Lung microvascular endothelial cell (primary cell): ENCODE data around the gene H6PD. TPM values are rescaled to one million over a fixed set of nuclear protein-coding genes. Genes with fewer than 3 reads are reported as not detected.

Experiments
- DNase-seq, 2 donors: peaks; one replicate each; pipeline versions ENCODE4 v3.0.0 to v3.0.0-alpha.2; 2010; ENCODE audit warnings: low read depth in 2 of 2
- total RNA-seq: library from RNA; depleted of rRNA; stranded (reverse); fragments of >200 nt; gene quantifications from 2 replicates; pipeline ENCODE4 v1.2.1, GENCODE V29; 2014

Gene H6PD
- total RNA-seq, 1 donor from 2014 or later = 12.3 TPM

- DNase-seq = no peak
These were observed 19.0 kb downstream of the H6PD start for GRCh38 chr1:9253453-9254105.

DNA sequence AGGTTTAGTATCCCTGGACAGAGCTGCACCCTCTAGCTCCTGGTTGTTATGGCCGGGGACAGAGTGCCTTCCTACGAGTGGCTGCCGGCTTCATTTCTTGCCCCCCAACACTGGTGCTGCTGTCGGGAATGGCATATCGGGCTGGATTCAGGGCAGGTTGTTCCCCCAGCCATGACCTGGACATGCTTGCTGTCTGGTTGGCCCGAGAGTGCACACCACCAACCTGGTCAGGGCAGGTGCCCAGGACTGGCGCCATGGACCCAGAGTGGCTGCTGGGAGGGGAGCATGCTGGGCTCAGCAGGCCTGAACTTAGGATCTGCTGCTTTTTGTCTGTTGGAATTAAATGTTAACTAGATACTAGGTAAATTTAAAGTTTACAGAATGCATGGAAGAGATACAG, 21.8 kb downstream of the H6PD start:
- no peak for DNase-seq

GRCh38 chr1:9257851-9258250, 23.3 kb downstream of the H6PD start:
- DNase-seq = no peak

DNA sequence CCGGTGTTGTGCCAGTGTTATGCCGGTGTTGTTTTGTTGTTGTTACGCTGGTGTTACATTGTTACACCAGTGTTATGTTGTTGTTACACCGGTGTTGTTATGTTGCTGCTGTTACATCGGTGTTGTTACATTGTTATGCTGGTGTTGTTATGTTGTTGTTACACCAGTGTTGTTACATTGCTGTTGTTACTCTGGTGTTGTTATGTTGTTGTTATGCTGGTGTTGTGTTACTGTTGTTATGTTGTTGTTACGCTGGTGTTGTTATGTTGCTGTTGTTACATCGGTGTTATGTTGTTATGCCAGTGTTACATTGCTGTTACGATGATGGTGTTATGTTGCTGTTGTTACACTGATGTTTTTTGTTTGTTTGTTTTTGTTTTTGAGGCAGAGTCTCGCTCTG, 24.1 kb downstream of the H6PD start:
- DNase-seq = no peak

GRCh38 chr1:9260059-9260766, 25.6 kb downstream of the H6PD start:
- peak; percentile 23 to 36 for DNase-seq

DNA sequence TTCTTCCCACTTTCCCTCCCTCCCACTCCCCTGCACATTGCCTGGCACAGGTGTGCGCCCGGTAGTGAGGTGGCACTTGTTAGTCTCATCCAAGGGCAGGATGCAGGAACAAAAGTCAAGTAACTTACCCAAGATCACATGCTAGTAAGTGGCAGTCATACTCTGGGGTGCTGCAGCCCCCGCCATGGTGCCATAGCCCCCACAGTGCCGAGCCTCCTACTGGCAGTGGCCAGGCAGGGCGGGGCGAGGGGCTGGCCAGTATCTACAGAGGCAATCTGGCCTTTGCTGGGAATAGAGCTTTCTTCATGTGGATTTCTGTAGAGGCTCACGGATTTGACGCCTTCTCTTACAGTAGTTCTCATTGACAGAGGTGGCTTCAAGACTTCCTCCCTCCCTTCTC, 26.9 kb downstream of the H6PD start:
- no peak for DNase-seq

GRCh38 chr1:9262096-9262986, 27.8 kb downstream of the H6PD start:
- DNase-seq = no peak

DNA sequence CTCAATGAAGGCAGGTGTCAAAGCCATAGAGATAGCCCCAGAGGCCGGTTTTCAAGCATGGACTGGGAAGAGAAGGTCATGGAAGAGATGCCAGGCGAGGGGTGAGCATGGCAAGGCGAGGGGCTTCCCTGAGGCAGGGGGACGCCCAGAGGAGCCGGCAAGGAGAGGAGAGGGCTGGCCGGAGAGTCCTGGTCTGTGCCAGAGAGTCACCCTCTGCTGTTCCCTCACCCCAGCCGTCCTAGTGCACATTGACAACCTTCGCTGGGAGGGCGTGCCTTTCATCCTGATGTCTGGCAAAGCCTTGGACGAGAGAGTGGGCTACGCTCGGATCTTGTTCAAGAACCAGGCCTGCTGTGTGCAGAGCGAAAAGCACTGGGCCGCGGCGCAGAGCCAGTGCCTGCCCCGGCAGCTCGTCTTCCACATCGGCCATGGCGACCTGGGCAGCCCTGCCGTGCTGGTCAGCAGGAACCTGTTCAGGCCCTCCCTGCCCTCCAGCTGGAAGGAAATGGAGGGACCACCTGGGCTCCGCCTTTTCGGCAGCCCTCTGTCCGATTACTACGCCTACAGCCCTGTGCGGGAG, 28.8 kb downstream of the H6PD start:
- DNase-seq = no peak

- no peak for DNase-seq
These were observed 29.7 kb downstream of the H6PD start for GRCh38 chr1:9263984-9264872.

DNA sequence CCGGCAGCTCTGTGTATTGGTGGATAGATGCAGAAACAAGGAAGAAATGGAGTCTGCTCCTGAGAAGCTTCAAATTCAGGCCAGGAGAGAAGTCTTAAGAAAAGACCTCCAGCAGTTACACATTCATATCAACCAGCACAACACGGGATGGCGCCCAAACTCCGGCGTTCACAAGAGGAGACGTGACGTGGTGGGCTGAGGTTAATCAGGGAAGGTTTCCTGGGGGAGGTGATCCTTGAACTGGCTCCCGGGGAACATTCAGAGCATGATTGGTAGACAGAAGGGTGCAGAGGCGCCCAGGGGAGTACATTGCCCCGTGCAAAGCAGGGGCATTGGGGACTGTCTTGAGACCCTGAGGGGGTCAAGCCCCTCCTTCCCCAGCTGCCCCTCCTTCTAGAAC, 30.5 kb downstream of the H6PD start:
- no peak for DNase-seq

DNA sequence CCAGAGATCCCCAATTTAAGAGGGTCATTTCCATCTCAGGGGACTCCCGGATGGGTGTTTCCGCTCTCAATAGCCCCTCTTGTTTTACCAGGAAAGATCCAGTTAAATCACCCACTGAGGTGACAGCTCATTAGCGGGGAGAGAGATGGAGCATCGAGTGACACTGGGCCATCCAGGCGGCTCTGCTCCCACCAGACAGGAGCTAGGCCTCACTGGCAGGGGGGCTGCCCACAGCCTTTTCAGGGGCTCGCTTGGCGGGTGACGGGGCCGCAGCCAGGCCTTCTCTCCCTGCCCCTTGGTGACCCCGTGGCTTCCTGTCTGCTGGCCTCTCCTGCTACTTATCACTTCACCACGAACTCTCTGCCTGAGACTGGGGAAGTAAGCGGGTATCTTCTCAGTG, 31.4 kb downstream of the H6PD start:
- DNase-seq = no peak

- no peak for DNase-seq
These were observed 32.7 kb downstream of the H6PD start for GRCh38 chr1:9267352-9267686.

DNA sequence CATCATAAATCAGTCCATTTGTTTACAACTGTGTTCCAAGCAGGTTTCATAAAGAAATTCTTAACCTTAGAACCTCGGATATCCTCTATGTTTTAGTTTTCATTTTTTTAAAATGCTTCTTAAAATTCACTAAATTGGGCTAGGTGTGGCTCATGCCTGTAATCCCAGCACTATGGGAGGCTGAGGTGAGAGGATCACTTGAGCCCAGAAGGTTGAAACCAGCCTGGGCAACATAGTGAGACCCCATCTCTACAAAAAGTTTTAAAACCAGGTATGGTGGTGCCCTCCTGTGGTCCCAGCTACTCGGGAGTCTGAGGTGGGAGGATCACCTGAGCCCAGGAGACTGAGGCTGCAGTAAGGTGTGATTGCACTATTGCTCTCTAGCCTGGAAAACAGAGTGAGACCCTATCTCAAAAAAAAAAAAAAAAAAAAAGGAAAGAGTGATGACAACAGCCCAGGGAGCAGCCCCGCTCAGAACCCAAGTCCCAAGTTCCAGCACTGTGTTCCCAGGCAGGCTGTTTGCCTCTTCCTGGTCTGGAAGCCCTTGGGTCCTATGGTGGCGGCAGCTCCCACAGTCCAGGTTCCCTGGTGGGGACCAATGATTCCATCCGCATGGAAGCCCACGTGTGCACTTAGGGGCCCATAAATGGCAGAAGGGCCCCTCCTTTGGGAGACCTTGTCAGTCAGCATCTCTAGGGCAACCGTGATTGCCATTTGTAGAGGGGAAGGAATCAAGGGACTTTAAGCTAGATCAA, 33.4 kb downstream of the H6PD start:
- no peak for DNase-seq

- DNase-seq = peak; percentile 25 to 50
These were observed 34.5 kb downstream of the H6PD start for GRCh38 chr1:9269078-9269501.

GRCh38 chr1:9269721-9270120, 35.1 kb downstream of the H6PD start:
- no peak for DNase-seq

- DNase-seq = no peak
These were observed 35.8 kb downstream of the H6PD start for GRCh38 chr1:9270290-9270883.

DNA sequence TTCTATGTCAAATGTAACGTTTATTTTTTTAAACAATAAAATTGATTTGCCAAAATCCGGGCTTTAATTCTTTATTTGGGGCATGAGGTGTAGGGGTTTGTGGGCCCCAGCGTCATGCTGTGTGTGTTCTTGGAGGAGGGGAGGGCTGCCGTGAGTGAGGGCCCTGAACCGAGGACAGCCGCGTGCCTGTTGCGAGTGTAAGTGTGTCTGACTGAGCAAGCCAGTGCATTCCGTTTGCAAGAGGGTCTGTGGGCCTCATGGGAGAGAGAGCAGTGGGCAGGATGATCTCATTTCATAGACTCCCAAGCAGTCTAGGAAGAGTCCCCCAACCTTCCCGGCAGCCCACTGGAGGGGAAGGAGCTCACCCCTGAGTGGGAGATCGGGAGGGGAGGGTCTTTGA, 36.7 kb downstream of the H6PD start:
- no peak for DNase-seq

GRCh38 chr1:9271861-9272595, 37.5 kb downstream of the H6PD start:
- DNase-seq = no peak

- DNase-seq = no peak
These were observed 38.6 kb downstream of the H6PD start for GRCh38 chr1:9273177-9273576.
